Epithelial cell of esophagus (primary cell): ENCODE data around the gene YWHAG.
"Not testable (repeated sequence)": the region's sequence is repeated elsewhere in the genome, so short reads cannot be mapped to it uniquely, and the experiment has no call there.

Experiments
- DNase-seq: peaks from one replicate; pipeline ENCODE4 v3.0.0; 2010; ENCODE audit warnings: low read depth
- H3K4me3 ChIP-seq: 2 replicates; pipeline ENCODE4 v1.5.1; 2011; ENCODE audit warnings: mild to moderate bottlenecking, low read length, control low read depth
- CTCF ChIP-seq: IDR thresholded peaks from 2 replicates; pipeline ENCODE4 v1.5.1; 2011; ENCODE audit warnings: low read depth, mild to moderate bottlenecking, low read length, control low read depth, inconsistent platforms; ENCODE audit not compliant: insufficient read depth; ENCODE audit errors: missing control alignments

YWHAG gene

GRCh38 chr7:76292213-76292573 lies 66.6 kb downstream of the YWHAG start:
- H3K4me3 ChIP-seq, result peak overlapping the region; percentile 37

GRCh38 chr7:76291351-76292212 lies 67.2 kb downstream of the YWHAG start:
- peak; percentile 97 for TF ChIP-seq CTCF
- H3K4me3 ChIP-seq, result peak overlapping the region; percentile 37
- peak; percentile 97 for DNase-seq

More at GRCh38 chr7:76292213-76292573, 66.6 kb downstream of the YWHAG start:
- no peak for TF ChIP-seq CTCF
- peak; percentile 46 for DNase-seq

- not testable (repeated sequence) for H3K4me3 ChIP-seq
- DNase-seq, result peak; percentile 37
These were observed 67.9 kb downstream of the YWHAG start for GRCh38 chr7:76290847-76291350.

GRCh38 chr7:76286842-76287403 lies 71.9 kb downstream of the YWHAG start:
- no peak for DNase-seq
- no peak overlapping the region for H3K4me3 ChIP-seq
- TF ChIP-seq CTCF, result no peak

GRCh38 chr7:76285604-76286374 lies 73.0 kb downstream of the YWHAG start:
- TF ChIP-seq CTCF, result no peak
- no peak for DNase-seq

GRCh38 chr7:76283254-76284159 lies 75.3 kb downstream of the YWHAG start:
- TF ChIP-seq CTCF, result no peak
- no peak overlapping the region for H3K4me3 ChIP-seq
- DNase-seq, result no peak

More at GRCh38 chr7:76285604-76286374, 73.0 kb downstream of the YWHAG start:
- H3K4me3 ChIP-seq, result no peak overlapping the region
